GF-D8 (cell line): ENCODE results near the gene LCE3B.

Experiments
- DNase-seq: peaks from one replicate; lab custom pipeline; 2025; lab: John Stamatoyannopoulos, UW

The LCE3B gene

GRCh38 chr1:152658649-152659048 is 45.0 kb downstream of the LCE3B start:
- DNase-seq, result no peak

GRCh38 chr1:152663098-152663497 is 49.5 kb downstream of the LCE3B start, which contains the start of gene LCE2D:
TSS of gene LCE2D (plus strand) at chr1:152663380. CDS start at chr1:152664106, 726 bp downstream.
- no peak for DNase-seq
